K562 (cell line): ENCODE data around the gene GIPR. TPM values are rescaled to one million over a fixed set of nuclear protein-coding genes. Genes with fewer than 3 reads are reported as not detected.
A peak's percentile ranks its signal among the peaks of the same experiment; 100 is the strongest.

ENCODE experiments used
- EP300 ChIP-seq: IDR thresholded peaks from 2 replicates; pipeline ENCODE4 v1.6.1; 2012; ENCODE audit warnings: low read length, improper control_type of control experiment
- FOS ChIP-seq: IDR thresholded peaks from 3 replicates; pipeline ENCODE4 v1.6.1; 2011; ENCODE audit not compliant: insufficient read length; ENCODE audit errors: extremely low read depth
- ILF3 ChIP-seq: fragments of 450-650 bp; IDR thresholded peaks from 2 replicates; pipeline ENCODE4 v1.6.1; 2018; ENCODE audit warnings: antibody characterized with exemption, mild to moderate bottlenecking, moderate library complexity, borderline replicate concordance
- MEF2D ChIP-seq: conservative IDR thresholded peaks from 2 replicates; pipeline ENCODE4 v1.6.1; 2016; ENCODE audit warnings: low read depth, missing genetic modification characterization, missing compliant biosample characterization
- RBM14 ChIP-seq: fragments of 200-400 bp; formaldehyde crosslinking; IDR thresholded peaks from 2 replicates; pipeline ENCODE4 v1.6.1; 2018; ENCODE audit warnings: low read depth, mild to moderate bottlenecking, low read length, moderate library complexity, borderline replicate concordance; ENCODE audit not compliant: insufficient read depth
- REST ChIP-seq, 2 experiments: fragments of 450-650 bp; formaldehyde crosslinking in 1 of 2; IDR thresholded peaks; 2 replicates each; pipeline versions ENCODE4 v1.4.0 to v1.6.1; 2014 to 2020; ENCODE audit warnings: mild to moderate bottlenecking in 2 of 2, borderline replicate concordance in 1 of 2, low read depth in 1 of 2
- TBP ChIP-seq: optimal IDR thresholded peaks from 2 replicates; pipeline ENCODE3; 2011; ENCODE audit warnings: low read depth, low read length, improper control_type of control experiment
- ZC3H8 ChIP-seq: fragments of 450-650 bp; IDR thresholded peaks from 2 replicates; pipeline ENCODE4 v1.6.1; 2017
- ZHX1 ChIP-seq: fragments of 150-350 bp; conservative IDR thresholded peaks from 2 replicates; pipeline ENCODE4 v1.6.1; 2014; ENCODE audit warnings: low read length
- ZNF41 ChIP-seq: fragments of 250-450 bp; sonication (Bioruptor Pico); conservative IDR thresholded peaks from 2 replicates; pipeline ENCODE4 v1.4.0; 2020; ENCODE audit warnings: mild to moderate bottlenecking
- ZNF431 ChIP-seq: sonication (generic); formaldehyde crosslinking; IDR thresholded peaks from 2 replicates; pipeline ENCODE4 v1.8.0; 2022; ENCODE audit warnings: mild to moderate bottlenecking, missing genetic modification reagents
- ZNF518B ChIP-seq: fragments of 250-450 bp; sonication (Bioruptor Pico); IDR thresholded peaks from 2 replicates; pipeline ENCODE4 v1.5.0; 2021; ENCODE audit warnings: mild to moderate bottlenecking, moderate library complexity
- ZNF586 ChIP-seq: fragments of 450-650 bp; formaldehyde crosslinking; conservative IDR thresholded peaks from 2 replicates; pipeline ENCODE4 v1.4.0; 2020; ENCODE audit warnings: mild to moderate bottlenecking, moderate library complexity
- polyA plus RNA-seq, 8 experiments: library from polyadenylated mRNA; depleted of rRNA in 4 of 8; stranded (reverse) in 5 of 8; unstranded in 3 of 8; fragments of >200 nt; fragmentation: Nextera tagmentation in 2 of 8; fragmentation: Illumina TruSeq in 1 of 8; extraction: Ambion mirVana in 2 of 8; extraction: Trizol in 1 of 8; gene quantifications; 2 replicates each; pipeline versions ENCODE4 v1.2.1 to v1.2.3, GENCODE V29; 2011 to 2014; ENCODE audit warnings: inconsistent platforms in 1 of 8, missing spikeins in 1 of 8
- total RNA-seq, 7 experiments: library from RNA; depleted of rRNA in 6 of 7; stranded (reverse); fragments of >200 nt in 6 of 7; fragmentation: Illumina TruSeq in 2 of 7; extraction: Trizol in 2 of 7; gene quantifications; 2 replicates each; pipeline versions ENCODE4 v1.2.1 to v1.2.3, GENCODE V29; 2011 to 2021; ENCODE audit warnings: low replicate concordance in 1 of 7

The GIPR gene
- total and polyA plus RNA-seq, 9 of the 15 experiments (the other 6 are each of a cell fraction or from before 2014, with no cell fraction given), result 2.2 to 26.8 (median 12.7) TPM

- TF ChIP-seq ZNF518B (no peak), TBP (peak; percentile 86), REST (IDR thresholded peaks at IDR 0.05; ENCODE audit: borderline replicate concordance) (no peak), REST (CRISPR knock-in tag; IDR thresholded peaks at IDR 0.05; ENCODE audit: low read depth) (no peak), ZNF586 (no peak), RBM14 (no peak), MEF2D (0 out of 2 replicates have a peak, but pooled peaks have one; percentile 43), EP300 (peak; percentile 4; the same call in 1 of the 2 replicates), ZNF431 (CRISPR knock-in tag) (no peak), ZNF41 (CRISPR knock-in tag) (no peak), ILF3 (no peak), ZHX1 (no peak), ZC3H8 (no peak), FOS (no peak)
Observed at GRCh38 chr19:45691516-45692186, 23.6 kb downstream of the GIPR start, which contains the start of gene SNRPD2 (continued).
